Measurements from ENCODE around the gene SCGB2B2. TPM values are rescaled to one million over a fixed set of nuclear protein-coding genes. Genes with fewer than 3 reads are reported as not detected.
"Not testable (repeated sequence)": the region's sequence is repeated elsewhere in the genome, so short reads cannot be mapped to it uniquely, and the experiment has no call there.

SCGB2B2 gene
- total RNA-seq, 2 donors from 2014 or later: 0.75 TPM; not detected in 1

- no peaks in the 10 kb centered on the region for H3K4me1 Mint-ChIP-seq
- no peak overlapping the region for H3K4me3 ChIP-seq (ENCODE audit: low read length)
- no peaks in the 10 kb centered on the region for H3K36me3 Mint-ChIP-seq (ENCODE audit: low read depth)
- no peak overlapping the region for H3K27ac ChIP-seq (ENCODE audit: low read depth, low read length)
- peaks cover 32% of the 10 kb centered on the region for H3K27me3 ChIP-seq (ENCODE audit: control insufficient read depth, insufficient read depth, low read length, poor library complexity, severe bottlenecking)
- peaks cover 38% of the 10 kb centered on the region for H3K27me3 Mint-ChIP-seq (ENCODE audit: insufficient read depth)
- 93 to 100% methylated on average over 1 to 3 of the region's 3 CpGs for WGBS, 2 experiments (ENCODE audit: insufficient coverage in 1 of 2, insufficient read length in 1 of 2)
- H3K36me3 ChIP-seq (ENCODE audit: control insufficient read depth, insufficient read depth, low read length): no peaks in the 10 kb centered on the region
- no peaks in the 10 kb centered on the region for H3K4me1 ChIP-seq (ENCODE audit: control insufficient read depth, insufficient read depth, low read length)
- H3K4me3 Mint-ChIP-seq: no peak overlapping the region
- no peak for TF ChIP-seq CTCF (conservative IDR thresholded peaks at IDR 0.05)
- H3K27ac Mint-ChIP-seq: no peak overlapping the region
- H3K9me3 Mint-ChIP-seq: peaks cover 12% of the 10 kb centered on the region
- no peak for DNase-seq
- no peak overlapping the region for H3K9ac ChIP-seq (ENCODE audit: extremely low read depth, low read length, poor library complexity, severe bottlenecking)
- peaks cover 13% of the 10 kb centered on the region for H3K9me3 ChIP-seq (ENCODE audit: control insufficient read depth, low read length)
Observed at GRCh38 chr19:34671972-34672371, 5.0 kb downstream of the SCGB2B2 start.

GRCh38 chr19:34669305-34669704 is 7.7 kb downstream of the SCGB2B2 start:
- no peak overlapping the region for H3K9ac ChIP-seq (ENCODE audit: extremely low read depth, low read length, poor library complexity, severe bottlenecking)
- no peaks in the 10 kb centered on the region for H3K4me1 Mint-ChIP-seq
- no peak for TF ChIP-seq CTCF (conservative IDR thresholded peaks at IDR 0.05)
- no peak overlapping the region for H3K4me3 ChIP-seq (ENCODE audit: low read length)
- H3K27me3 ChIP-seq (ENCODE audit: control insufficient read depth, insufficient read depth, low read length, poor library complexity, severe bottlenecking): peaks cover 22% of the 10 kb centered on the region
- no peaks in the 10 kb centered on the region for H3K9me3 Mint-ChIP-seq
- peaks cover 23% of the 10 kb centered on the region for H3K27me3 Mint-ChIP-seq (ENCODE audit: insufficient read depth)
- no peaks in the 10 kb centered on the region for H3K9me3 ChIP-seq (ENCODE audit: control insufficient read depth, low read length)
- H3K36me3 Mint-ChIP-seq (ENCODE audit: low read depth): no peaks in the 10 kb centered on the region
- no peak for DNase-seq
- H3K4me1 ChIP-seq (ENCODE audit: control insufficient read depth, insufficient read depth, low read length): no peaks in the 10 kb centered on the region
- no peaks in the 10 kb centered on the region for H3K36me3 ChIP-seq (ENCODE audit: control insufficient read depth, insufficient read depth, low read length)
- no peak overlapping the region for H3K4me3 Mint-ChIP-seq
- 89 to 98% methylated on average over 5 to 7 of the region's 7 CpGs for WGBS, 2 experiments (ENCODE audit: insufficient coverage in 1 of 2, insufficient read length in 1 of 2)
- H3K27ac ChIP-seq (ENCODE audit: low read depth, low read length): no peak overlapping the region
- no peak overlapping the region for H3K27ac Mint-ChIP-seq

- H3K27ac Mint-ChIP-seq; H3K9ac ChIP-seq (ENCODE audit: extremely low read depth, low read length, poor library complexity, severe bottlenecking); H3K4me3 Mint-ChIP-seq; H3K36me3 ChIP-seq (ENCODE audit: control insufficient read depth, insufficient read depth, low read length); H3K4me1 ChIP-seq (ENCODE audit: control insufficient read depth, insufficient read depth, low read length); H3K36me3 Mint-ChIP-seq (ENCODE audit: low read depth); H3K9me3 ChIP-seq (ENCODE audit: control insufficient read depth, low read length); H3K9me3 Mint-ChIP-seq; H3K27ac ChIP-seq (ENCODE audit: low read depth, low read length); DNase-seq; H3K4me1 Mint-ChIP-seq; H3K4me3 ChIP-seq (ENCODE audit: low read length): not testable (repeated sequence)
- WGBS, 2 experiments (ENCODE audit: insufficient coverage in 1 of 2, insufficient read length in 1 of 2): 91 to 100% methylated on average over 1 to 5 of the region's 5 CpGs
- H3K27me3 Mint-ChIP-seq (ENCODE audit: insufficient read depth): peaks cover 17% of the 10 kb centered on the region
- peaks cover 16% of the 10 kb centered on the region for H3K27me3 ChIP-seq (ENCODE audit: control insufficient read depth, insufficient read depth, low read length, poor library complexity, severe bottlenecking)
Observed at GRCh38 chr19:34668690-34669089, 8.3 kb downstream of the SCGB2B2 start.

- not testable (repeated sequence) for H3K9me3 ChIP-seq (ENCODE audit: control insufficient read depth, low read length); H3K9ac ChIP-seq (ENCODE audit: extremely low read depth, low read length, poor library complexity, severe bottlenecking); H3K4me3 ChIP-seq (ENCODE audit: low read length); DNase-seq; H3K4me3 Mint-ChIP-seq; H3K36me3 ChIP-seq (ENCODE audit: control insufficient read depth, insufficient read depth, low read length); H3K27ac ChIP-seq (ENCODE audit: low read depth, low read length); H3K4me1 Mint-ChIP-seq; H3K4me1 ChIP-seq (ENCODE audit: control insufficient read depth, insufficient read depth, low read length); H3K36me3 Mint-ChIP-seq (ENCODE audit: low read depth); H3K27ac Mint-ChIP-seq; H3K9me3 Mint-ChIP-seq
- 95 to 97% methylated on average over 17 to 36 of the region's 36 CpGs for WGBS, 2 experiments (ENCODE audit: insufficient coverage in 1 of 2, insufficient read length in 1 of 2)
- peaks cover 12% of the 10 kb centered on the region for H3K27me3 Mint-ChIP-seq (ENCODE audit: insufficient read depth)
- H3K27me3 ChIP-seq (ENCODE audit: control insufficient read depth, insufficient read depth, low read length, poor library complexity, severe bottlenecking): peaks cover 11% of the 10 kb centered on the region
Observed at GRCh38 chr19:34668077-34668689, 8.8 kb downstream of the SCGB2B2 start.
